NCI-H128 (cell line): ENCODE results near the gene ITGA6.

ENCODE experiments used
- DNase-seq: peaks from one replicate; lab custom pipeline; 2025; ENCODE audit not compliant: unreplicated experiment; lab: John Stamatoyannopoulos, UW

ITGA6 gene

GRCh38 chr2:172415865-172416183 is 11.6 kb upstream of the ITGA6 start:
- DNase-seq, result no peak

GRCh38 chr2:172416447-172417058 is 10.8 kb upstream of the ITGA6 start:
- no peak for DNase-seq

GRCh38 chr2:172420216-172420615 is 7.2 kb upstream of the ITGA6 start:
- no peak for DNase-seq

- no peak for DNase-seq
Observed at GRCh38 chr2:172423160-172423559, 4.2 kb upstream of the ITGA6 start.

GRCh38 chr2:172425336-172425735 is 2.0 kb upstream of the ITGA6 start:
- no peak for DNase-seq

DNA sequence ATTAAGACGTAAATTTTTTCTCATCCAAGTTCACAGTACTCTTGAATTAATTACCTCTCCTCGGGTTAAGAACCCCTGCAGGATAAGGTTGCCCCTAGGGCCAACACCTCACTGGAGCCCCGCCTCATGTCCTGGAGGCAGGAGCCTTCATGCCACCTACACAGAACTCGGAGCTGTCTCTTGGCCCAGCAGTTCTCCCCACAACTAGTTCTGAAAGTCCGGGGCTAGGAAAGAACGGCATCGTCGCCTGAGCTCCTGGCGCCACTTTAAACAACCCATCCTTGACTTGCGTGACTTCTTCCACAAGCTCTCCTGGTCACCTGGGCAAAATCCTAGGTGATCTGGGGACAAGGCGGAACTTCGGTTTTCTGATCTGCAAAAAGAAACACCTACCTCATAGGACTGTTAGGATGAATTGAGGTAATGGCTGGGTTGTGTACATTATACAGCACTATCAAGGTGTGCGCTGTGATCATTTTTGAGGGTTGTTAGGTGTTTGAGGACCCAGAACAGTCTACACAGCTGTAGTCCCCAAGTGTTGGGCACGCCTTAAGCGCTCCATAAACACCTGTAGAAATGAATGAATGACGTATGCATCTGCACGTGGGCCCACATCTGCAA is 641 bp upstream of the ITGA6 start:
- DNase-seq, result no peak

DNA sequence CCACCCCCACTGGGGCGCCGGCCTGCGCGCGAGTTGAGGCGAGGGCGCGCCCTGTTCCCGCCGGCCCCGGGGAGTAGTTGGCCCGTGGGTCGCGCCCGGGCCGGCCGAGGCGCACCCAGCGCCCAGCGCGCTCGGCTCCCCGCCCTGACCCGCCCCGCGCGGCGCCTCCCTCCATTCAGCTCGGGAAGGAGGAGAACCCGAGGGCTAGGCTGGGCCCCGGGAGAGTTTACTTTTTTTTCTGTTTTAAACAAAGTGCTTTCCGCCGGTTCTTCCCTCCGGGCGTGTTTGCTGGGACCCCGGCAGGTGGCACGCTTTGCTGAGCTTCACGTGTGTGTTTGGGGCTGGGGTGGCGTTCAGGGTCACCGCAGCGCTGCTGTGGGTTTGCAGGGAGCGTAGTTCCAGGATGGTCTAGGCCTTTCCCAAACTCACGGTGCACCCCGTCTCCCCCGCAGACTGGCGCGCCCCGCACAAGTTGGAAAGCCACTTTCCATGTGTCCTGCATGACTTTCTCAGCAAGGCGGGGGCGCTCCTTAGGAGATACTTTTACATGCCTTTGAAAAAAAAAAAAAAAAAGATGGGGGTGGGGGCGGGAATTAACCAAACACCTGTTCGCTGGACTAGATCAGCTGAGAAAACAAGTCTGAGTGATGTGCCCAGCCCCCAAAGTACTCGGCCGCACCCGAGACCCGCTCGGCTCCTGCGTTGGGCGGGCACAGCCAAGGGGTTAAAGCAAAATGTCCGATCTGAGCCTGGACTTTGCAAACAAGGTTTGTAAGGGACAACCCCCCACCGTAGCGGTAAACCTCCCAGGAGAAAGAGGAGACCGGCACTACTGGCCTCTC is 825 bp downstream of the ITGA6 start:
- no peak for DNase-seq

- DNase-seq, result no peak
Observed at GRCh38 chr2:172428832-172429210, 1.4 kb downstream of the ITGA6 start.

DNA sequence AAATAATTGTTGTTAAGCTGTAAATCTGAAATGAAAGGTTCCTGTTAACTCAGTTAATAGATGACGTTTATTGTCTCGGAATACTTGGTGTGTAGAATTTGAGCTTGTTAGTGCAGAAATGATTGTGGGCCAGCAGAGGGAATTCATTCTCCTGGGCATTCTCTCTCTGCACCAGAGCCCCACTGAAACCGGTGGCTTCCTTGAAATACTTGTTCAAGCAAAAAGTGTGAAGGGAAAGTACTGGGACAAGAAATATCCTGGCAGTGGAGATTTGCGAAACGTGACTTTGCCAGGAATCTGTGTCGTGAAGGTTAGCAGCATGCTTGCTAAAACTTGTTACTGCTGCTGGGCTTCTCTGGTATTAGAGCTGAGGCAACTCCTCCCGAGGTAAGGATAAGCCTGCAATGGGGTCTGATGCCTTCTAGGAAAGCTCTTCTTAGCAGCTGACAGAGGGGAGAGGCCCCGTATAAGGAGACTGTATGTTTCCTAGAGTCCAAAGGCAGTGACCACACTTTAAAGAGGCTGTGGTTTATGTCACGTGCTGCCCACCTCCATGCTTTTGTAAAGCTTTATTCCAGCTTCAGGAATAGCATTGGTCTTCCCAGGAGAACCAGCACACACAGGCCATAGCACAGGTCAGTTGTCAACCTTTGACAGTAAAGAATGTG is 2.0 kb downstream of the ITGA6 start:
- no peak for DNase-seq

DNA sequence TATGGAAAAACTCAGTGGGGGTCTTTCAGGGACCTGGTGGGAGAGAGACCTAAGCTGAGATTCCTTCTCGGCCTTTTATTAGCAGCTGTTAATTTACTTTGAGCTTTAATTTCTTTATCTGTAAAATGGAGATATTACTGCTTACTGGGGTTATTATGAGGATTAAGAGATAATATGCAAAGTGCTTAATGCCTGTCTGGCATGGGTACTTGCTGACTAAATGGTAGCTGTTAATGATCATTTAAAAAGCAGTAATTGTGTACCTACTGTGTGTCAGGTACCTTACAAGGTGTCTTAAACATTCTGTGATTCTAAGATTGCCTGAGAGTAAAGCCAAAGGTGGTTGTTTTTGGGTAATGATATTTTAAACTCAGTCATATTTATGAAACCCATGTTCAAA is 2.6 kb downstream of the ITGA6 start:
- no peak for DNase-seq

- no peak for DNase-seq
Observed at GRCh38 chr2:172430678-172431077, 3.3 kb downstream of the ITGA6 start.

- DNase-seq, result no peak
Observed at GRCh38 chr2:172431463-172431862, 4.1 kb downstream of the ITGA6 start.

DNA sequence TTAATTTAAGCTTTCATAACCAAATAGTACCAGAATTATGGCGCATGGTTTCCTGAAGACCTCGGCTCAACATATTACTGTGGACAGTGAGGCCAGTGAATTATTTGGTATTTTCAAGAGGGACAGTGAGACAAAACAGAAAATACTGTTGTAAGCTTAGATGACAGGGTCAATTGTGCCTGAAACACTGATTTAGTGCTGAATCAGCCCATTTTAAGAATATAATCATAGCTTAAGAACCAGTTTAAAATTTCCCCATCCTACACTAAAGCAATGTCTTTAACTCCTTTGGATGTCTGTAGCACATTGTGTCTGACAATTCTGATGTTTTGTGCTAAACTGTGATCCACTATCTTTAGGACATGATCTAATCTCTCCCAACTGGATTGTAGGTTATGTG is 4.6 kb downstream of the ITGA6 start:
- DNase-seq, result no peak

DNA sequence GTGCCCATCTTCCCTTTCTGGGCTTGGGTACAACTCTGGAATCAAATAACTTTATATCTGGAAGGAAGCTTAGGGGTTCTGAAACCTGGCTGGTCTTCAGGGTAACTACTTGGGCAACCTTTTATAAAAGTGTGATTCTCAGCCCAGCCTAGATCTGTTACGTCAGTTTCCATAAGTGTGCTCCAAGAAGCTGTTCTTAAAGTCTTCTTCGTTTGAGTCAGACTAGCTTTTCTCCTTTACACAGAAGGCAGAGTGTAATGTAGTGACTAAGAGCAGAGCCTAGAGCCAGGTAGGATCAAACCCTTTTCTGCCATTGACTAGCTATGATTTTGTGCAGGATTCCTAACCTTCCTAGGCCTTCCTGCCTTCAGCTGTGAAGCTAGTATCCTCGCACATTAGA is 5.8 kb downstream of the ITGA6 start:
- no peak for DNase-seq

DNA sequence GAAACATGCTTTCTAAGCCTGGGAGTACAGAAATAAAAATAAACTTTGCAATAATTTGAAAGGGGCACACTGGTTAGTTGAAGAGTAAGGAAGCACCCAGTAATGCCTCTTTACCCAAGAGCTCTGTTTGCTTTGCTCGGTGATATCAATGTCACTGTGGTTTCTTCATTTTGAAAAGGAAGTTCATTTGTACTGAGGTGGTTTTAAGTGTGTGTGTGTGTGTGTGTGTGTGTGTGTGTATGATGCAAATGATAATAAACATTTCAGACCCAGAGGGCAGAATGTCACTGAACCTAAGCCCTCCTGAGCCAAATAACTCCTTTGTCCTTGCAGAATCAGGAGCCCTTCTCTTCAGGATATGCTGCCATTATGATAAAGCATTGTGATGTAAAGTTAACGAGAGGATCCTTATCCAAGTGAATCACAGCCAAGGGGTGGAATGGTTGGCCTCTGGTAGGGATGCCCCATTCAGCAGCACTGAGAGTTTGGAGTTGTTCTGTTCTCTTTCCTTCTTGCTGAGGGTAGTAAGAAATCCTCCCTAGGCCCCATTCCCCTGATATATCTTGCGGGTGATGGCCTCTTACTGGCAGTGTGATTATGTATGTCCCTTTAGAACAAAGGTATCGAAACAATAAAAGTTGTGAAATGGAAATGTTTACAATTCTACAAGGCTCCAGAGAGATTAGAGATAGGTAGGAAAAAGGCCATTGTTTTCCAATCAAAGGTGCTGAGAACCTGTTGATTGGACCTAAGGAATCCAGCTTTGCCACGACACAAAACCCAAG is 7.6 kb downstream of the ITGA6 start:
- DNase-seq, result no peak

- no peak for DNase-seq
Observed at GRCh38 chr2:172435606-172435911, 8.2 kb downstream of the ITGA6 start.

DNA sequence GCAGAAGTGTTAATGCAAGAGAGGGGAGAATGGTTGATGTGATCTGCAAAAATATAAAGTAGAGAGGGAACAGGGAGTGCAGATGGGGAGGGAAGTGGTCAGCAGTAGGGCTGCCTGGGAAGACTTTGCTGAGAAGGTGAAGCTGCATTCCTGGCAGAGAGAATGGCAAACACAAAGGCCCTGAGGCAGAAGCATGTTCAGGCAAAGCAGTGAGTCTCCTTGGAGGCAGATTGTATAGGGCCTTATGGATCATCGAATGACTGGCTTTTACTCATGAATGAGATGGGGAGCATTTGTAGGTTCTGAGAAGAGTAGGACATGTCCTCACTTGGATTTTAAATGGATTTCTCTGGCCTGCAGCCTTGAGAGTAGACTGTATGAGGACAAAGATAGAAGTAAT is 9.5 kb downstream of the ITGA6 start:
- no peak for DNase-seq

DNA sequence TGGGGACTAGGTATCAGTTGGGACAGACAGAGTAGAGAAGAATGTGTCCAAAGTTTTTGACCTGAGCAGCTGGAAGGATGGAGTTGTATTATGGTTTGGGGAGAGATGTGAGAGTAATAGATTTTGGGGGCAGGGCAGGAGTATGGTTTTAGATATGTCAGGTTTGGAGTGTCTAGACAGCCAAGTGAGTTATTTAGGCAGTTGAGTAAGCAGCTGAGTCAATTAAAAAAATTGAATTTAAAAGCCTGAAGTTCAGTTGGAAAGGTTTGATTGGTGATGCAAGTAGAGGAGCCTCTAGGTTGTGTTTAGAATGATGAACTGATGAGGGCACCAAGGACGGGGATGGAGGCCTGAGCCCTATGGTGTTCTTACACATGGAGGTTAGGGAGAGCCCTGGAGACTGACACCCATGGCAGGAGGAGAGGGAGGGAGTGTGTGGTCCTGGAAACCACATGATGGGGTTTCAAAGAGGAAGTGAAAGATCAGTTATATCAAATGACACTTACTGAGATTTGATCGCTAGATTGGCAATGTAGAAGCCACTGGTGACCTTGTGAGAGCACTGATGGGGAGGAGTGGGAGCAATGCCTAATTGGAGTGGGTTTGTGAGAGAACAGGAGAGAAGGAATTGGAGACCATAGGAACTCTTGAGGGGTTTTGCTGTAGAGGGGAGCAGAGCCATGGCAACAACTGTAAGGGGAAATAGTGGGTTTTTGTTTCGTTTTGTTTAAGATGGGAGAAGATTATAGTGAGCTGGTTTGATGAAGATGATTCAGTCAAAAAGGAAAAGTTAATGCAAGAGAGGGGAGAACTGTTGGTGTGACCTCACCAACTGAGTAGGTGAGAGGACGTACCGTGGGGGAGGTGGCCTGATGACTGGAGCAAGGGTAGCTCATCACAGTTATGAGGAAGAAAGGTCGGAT is 10.3 kb downstream of the ITGA6 start:
- DNase-seq, result no peak

GRCh38 chr2:172438741-172439508 is 11.5 kb downstream of the ITGA6 start:
- DNase-seq, result no peak

- DNase-seq, result no peak
Observed at GRCh38 chr2:172439509-172439860, 12.1 kb downstream of the ITGA6 start.
